ENCODE data around the gene TUBA1C.
"Not testable (repeated sequence)": the region's sequence is repeated elsewhere in the genome, so short reads cannot be mapped to it uniquely, and the experiment has no call there.

The TUBA1C gene

DNA sequence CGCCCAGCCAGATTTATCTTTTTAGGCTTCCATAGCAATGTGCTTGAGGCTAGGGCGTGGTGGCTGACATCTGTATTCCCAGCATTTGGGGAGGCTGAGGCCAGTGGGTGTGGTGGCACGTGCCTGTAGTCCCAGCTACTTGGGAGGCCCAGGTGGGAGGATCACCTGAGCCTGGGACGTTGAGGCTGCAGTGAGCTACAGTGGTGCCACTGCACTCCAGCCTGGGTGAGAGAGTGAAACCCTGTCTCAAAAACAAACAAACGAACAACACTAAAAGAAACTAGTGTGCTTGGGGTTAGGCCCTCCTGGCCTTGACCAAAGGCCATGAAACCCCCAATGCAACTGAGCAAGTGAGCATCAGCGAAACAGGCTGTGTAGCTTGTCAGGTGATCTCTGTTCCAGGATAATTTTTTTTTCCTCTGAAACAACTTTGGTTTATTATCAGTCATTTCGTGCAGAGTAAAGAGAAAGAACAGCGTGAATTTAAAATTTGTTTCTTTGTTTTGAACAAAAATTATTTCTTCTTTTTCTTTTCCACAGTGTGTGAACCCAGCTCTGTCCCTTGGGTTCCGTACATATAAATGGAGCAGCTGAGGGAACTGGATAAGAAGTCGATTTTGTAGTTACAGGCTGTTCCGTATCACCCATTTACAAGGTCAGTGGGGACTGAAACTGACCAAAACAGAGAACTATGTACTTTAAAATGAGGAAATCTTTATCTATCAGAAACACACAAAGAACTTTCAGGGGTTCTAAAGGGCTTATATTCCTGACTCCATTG is 8.8 kb upstream of the TUBA1C start:
- DNase-seq = no peak

DNA sequence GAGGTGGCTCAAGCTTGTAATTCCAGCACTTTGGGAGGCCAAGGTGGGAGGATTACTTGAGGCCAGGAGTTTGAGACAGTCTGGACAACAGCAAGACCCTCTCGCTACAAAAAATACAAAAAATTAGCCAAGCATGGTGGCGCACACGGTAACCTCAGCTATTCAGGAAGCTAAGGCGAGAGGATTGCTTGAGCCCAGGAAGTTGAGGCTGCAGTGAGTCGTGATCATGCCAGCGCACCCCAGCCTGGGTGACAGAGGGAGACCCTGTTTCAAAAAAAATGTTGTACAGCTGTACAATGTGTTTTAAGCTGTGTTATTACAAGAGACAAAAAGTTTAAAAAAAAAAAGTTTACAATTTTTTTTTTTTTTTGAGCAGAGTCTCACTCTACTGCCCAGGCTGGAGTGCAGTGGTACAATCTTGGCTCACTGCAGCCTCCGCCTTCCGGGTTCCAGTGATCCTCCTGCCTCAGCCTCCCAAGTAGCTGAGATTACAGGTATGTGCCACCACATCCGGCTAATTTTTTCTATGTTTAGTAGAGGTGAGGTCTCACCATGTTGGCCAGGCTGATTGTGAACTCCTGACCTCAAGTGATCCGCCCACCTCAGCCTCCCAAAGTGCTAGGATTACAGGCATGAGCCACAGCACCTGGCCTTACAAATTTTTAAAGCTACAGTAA is 7.2 kb upstream of the TUBA1C start:
- DNase-seq = not testable (repeated sequence)

DNA sequence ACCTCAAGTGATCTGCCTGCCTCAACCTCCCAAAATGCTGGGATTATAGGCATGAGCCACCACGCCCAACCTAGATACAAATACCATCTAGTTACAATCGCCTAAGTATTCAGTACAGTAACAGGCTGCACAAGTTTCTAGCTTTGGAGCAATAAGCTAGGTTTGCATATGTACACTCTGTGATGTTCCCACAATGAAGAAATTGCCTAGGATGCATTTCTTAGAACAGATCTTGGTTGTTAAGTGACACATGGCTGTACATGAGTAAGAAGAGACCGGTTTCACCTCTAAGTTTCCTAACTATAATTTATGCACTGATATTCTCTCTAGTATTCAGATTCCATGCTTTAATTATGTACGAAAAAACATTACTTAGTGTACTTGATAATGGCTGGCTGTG is 5.4 kb upstream of the TUBA1C start:
- no peak for DNase-seq

DNA sequence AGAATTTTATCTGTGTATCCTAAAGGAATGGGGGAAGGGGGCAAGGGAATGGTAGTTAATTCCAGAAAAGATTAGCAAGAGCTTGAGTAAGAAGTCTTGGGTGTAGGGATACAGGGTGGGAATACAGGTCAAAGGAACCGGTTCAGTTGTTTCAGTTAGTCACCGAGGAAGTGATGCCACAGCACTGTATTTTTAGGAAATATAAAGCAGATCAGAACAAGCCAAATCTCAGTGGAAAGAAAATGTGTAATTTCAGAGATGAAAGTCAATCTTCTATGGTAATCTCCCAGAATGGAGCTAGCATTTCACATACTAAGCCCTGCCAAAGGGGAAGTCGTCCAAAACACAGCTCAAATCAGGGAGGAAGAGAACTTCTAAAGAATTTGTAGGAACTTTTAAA is 4.7 kb upstream of the TUBA1C start:
- DNase-seq = no peak

DNA sequence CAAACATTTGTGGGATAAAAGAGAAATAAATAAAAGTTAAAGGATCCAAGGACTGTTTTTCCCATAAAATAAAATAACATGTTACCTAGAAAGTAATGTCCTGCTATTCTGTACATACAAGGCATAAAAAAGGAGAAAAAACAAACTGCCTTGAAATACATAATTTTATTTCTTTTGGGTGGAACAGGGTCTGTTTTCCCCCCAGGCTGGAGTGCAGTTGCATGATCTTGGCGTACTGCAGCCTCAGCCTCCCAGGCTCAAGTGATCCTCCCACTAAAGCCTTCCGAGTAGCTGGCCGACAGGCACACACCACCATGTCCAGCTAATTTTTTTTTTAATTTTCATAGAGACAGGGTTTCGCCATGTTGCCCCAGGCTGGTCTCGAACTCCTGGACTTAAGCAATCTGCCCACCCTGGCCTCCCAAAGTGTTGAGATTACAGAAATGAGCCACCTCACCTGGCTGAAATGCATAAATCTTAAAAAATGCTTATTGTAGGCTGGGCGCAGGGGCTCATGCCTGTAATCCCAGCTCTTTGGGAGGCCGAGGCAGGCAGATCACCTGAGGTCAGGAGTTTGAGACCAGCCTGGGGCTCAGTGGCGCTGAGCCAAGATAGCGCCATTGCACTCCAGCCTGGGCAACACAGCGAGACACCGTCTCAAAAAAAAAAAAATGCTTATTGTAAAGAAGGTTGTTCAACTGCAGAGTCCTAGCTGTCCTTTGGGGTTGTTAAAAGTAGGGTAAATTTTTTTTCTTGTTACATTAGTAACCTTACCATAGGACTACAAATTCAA is 4.1 kb upstream of the TUBA1C start:
- DNase-seq = no peak

DNA sequence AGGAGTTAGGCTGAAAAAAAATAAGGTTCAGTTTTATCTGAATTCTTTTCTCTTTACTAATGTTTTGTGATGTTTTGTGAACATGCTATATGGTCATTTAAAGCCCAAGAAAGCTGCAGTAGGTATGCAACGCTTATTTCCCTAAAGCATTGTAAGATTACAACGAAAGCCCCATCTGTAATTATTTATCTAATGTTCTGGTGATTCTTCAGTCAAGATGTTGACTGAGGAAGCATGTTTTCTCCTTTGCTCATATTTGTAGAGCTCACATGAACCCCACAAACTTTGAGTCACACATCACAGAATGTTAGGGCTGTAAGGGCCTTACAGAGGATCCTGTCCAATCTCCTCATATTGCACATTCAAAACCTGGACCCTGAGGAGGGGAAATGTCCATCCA is 3.2 kb upstream of the TUBA1C start:
- DNase-seq = no peak

DNA sequence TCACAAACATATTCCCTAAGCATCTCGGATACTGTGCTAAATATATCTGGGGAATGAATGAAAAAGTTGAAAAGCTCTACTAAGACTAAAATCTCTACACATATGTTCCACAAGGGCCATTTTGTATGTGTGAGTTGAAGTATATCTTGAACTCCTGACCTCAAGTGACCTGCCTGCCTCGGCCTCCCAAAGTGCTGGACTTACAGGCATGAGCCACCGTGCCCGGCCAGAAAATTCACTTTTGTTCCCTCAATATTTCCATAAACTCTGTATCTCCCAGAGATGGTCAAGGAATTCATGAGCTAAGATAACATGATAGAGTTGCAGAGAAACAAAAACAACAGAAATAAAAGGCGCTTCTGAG is 1.5 kb upstream of the TUBA1C start:
- DNase-seq = no peak

DNA sequence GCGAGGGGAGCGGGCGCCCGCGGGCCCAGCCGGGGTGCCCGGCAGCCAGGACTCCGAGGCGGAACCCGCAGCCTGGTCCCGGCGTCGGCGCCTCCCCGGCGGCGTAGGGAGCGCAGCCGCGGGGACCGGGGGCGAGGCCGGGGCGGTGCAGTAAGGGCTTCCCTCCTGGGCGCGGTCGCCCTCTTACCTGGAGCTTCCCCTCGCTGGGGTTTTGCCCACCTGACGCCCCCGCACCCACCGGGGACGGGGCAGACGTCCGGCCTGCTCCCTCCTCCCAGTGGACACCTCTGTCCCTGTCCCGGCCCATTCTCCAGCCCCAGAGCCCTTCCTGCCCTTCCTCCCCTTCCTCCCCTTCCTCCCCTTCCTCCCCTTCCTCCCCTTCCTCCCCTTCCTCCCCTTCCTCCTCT is 413 bp upstream of the TUBA1C start:
- peak; percentile 66 for DNase-seq

DNA sequence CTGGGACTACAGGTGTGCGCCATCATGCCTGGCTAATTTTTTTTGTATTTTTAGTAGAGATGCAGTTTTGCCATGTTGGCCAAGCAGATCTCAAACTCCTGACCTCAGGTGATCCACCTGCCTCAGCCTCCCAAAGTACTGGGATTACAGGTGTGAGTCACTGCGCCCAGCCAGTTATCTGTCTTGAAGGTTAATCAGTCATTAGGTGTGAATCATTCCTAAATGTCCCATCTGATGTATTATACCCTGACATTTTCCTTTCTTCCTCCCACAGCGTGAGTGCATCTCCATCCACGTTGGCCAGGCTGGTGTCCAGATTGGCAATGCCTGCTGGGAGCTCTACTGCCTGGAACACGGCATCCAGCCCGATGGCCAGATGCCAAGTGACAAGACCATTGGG is 4.3 kb downstream of the TUBA1C start:
- not testable (repeated sequence) for DNase-seq

DNA sequence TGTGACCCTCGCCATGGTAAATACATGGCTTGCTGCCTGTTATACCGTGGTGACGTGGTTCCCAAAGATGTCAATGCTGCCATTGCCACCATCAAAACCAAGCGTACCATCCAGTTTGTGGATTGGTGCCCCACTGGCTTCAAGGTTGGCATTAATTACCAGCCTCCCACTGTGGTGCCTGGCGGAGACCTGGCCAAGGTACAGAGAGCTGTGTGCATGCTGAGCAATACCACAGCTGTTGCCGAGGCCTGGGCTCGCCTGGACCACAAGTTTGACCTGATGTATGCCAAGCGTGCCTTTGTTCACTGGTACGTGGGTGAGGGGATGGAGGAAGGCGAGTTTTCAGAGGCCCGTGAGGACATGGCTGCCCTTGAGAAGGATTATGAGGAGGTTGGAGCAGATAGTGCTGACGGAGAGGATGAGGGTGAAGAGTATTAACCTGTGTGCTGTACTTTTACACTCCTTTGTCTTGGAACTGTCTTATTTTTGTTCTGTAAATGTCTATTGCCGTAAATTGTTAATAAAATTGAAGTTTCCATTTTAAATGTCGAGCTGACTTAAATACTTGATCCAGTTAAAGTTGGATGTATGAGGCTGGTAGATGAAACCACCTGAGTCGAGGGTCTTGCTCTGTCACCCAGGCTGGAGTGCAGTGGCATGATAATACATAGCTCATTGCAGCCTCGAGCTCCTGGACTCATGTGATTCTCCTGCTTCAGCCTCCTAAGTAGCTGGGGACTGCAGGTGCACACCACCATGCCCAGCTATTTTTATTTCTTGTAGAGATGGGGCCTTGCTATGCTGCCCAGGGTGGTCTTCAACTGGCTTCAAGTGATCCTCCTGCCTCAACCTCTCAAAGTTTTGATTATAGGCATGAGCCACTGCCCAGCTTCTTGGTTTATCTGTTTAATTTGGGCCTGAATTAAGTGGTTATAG is 8.2 kb downstream of the TUBA1C start:
- no peak for DNase-seq

DNA sequence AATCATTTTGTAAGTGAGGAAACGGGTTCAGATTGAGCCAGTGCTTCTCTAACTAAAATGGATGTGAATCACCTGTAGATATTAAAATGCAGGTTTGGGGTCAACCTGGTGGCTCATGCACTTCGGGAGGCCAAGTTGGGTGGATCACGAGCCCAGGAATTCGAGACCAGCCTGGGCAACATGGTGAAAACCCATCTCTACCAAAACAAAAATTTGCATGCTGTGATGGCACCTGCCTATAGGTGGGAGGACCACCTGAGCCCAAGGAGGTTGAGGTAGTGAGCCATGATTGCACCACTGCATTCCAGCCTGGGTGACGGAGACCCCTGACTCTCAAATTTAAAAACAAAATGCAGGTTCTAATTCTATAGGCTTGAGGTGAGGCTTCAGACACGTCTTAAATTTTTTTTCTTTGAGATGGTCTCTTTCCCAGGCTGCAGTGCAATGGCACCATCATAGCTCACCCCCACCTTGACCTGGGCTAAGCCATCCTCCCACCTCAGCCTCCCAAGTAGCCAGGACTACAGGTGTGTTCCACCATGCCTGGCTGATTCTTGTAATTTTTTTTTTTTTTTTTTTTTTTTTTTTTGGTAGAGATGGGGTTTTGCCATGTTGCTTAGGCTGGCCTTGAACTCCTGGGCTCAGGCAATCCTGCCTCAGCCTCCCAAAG is 9.0 kb downstream of the TUBA1C start:
- DNase-seq = no peak

DNA sequence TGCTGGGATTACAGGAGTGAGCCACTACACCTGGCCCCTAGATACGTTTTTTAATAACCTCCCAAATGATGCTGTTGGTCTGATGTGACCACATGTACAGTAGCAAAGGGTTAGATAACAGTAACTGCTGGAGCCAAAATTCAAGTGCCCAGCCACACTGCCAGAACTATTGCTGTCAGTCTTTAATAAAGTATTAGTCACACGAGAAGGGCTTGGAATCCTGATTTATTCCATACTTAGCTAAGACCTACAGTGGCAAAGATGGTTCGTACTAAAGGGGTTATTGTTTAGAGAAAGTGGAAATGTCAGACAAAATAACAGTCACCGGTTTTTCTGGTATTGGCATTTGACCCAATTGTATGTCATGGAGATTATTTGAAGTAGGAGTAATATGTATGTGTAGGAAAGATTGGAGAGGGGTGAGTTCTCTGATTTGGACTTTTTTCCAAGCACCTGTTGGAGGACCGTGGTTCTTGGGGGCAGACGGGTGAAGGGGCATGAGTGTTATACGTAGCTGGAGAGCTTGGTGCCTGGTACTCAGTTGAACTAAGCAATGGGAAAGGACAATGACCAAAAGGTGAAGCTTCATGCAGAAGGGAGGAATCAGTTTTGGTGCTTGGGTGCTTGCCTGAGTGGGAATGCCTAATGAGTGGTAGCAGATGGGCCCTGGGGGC is 9.7 kb downstream of the TUBA1C start:
- DNase-seq = peak; percentile 22

DNA sequence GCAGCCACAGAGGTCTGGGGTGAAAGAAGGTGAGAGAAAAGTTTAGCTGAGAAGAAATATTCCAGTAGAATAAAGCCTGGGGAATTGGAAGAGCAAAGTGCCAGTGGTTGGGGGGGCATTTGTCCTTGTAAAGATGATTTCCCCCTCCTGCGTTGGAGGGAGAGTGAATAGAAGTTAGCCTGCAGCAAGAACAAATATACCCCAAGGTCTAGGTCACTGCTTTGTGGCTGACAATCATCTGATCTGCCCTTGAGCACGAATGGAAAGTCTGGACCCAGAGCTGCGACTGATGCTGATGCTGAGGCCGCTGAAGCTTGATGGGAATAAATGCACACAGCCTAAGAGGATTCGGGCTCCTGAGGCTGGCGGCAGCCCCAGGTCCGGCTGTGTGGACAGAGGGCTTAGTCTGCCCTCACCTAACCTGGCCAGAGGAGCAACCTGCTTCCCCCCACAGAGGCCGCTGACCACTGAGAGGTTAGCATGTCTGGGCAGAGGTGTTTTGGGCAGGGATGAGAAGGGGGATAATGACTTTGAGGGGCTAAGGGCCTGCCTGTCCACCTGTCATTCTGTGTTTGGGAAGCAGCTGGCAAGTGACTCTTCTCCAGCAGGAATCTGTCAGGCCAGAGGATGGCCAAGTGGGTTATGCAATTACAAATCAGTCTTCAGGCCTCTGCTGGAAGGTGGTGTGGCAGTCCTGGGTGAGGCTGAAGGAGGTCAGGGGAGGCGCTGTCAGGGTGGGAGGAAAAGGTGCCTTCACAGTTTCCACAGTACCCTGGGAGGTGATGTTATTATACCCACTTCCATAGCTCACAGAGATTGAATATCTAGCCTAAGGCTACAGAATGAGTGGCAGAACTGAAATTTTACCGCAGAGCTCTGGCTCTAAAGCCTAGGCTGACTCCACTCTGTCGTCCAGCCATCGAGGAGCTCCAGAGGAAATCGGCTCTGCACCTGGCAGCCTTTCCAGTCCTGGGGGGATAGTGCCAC is 11.7 kb downstream of the TUBA1C start:
- DNase-seq = no peak

DNA sequence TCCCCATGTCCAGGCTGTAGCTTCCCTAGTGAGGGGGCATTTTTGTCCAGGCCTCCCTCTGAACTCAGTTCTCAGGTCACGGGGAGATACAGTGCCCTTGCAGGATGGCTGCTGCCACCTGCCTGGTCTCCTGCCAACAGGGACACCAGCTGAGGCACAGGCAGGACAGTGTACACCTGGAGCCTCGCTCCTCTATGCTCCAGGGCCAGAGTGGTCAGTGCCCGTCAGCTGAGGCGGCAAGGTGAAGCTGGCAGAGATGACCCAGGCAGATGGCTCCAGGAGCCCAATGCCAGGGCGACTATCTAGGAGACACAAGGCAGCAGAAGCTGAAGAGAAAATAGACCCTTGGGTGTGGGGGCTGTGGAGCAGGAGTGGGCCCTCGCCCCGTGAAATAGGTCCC is 12.6 kb downstream of the TUBA1C start:
- DNase-seq = no peak

DNA sequence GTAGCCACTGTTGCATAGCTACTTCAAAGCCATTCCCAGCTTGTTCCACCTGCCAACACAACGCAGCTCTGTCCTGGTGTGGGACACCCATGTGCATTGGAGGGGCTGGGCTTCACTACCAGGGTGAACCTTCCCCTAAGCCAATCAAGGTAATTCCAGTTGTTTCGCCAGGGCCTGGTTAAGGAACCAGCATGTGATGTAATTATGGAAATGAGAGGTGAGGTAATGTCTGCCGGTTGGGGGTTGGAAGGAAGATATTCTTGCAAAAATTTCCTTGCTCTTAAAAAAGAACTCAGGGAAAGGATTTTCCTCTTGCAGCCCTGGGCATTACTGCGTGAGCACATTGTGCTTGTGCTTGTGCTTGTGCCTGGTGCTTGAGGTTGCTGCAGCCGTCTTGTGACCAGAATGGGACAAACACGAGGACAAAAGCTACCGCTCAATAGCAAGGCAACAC is 14.9 kb downstream of the TUBA1C start:
- no peak for DNase-seq

DNA sequence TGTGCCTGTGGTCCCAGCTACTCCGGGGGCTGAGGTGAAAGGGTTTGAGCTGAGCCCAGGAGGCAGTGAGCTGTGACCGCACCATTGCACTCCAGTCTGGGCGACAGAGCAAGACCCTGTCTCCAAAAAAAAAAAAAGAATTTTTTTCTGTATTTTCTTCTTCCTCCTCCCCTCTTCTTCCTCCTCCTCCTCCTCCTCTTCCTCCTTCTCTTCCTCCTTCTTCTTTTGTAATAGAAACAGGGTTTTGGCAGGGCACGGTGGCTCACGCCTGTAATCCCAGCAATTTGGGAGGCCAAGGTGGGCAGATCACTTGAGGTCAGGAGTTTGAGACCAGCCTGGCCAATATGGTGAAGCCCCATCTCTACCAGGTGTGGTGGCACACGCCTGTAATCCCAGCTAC is 15.7 kb downstream of the TUBA1C start:
- DNase-seq = not testable (repeated sequence)

DNA sequence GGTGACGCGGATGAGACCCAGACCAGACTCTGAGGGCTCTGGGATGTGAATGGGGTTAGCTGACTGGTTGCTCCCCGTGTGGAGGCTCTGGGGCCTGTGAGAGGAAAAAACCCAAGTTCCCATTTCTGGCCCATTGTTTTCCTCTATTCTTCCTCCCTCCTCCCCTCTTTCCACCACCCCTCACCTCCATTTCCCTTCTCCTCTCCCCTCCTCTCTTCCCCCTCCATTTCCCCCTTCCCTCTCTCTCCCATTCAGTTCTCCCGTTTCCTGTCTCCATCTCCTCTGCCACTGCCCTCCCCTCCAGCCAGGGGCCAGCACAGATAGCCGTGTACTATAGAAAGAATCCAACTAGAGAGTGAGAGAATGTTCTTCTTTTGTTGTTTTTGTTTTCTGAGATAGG is 17.4 kb downstream of the TUBA1C start:
- no peak for DNase-seq

DNA sequence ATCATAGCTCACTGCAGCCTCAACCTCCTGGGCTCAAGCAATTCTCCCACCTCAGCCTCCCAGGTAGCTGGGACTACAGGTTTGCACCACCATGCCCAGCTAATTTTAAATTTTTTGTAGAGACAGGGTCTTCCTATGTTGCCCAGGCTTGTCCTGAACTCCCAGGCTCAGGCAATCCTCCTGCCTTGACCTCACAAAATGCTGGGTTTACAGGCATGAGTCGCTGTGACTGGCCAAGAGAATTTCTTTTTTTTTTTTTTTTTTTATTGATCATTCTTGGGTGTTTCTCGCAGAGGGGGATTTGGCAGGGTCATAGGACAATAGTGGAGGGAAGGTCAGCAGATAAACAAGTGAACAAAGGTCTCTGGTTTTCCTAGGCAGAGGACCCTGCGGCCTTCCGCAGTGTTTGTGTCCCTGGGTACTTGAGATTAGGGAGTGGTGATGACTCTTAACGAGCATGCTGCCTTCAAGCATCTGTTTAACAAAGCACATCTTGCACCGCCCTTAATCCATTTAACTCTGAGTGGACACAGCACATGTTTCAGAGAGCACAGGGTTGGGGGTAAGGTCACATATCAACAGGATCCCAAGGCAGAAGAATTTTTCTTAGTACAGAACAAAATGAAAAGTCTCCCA is 18.0 kb downstream of the TUBA1C start:
- not testable (repeated sequence) for DNase-seq

DNA sequence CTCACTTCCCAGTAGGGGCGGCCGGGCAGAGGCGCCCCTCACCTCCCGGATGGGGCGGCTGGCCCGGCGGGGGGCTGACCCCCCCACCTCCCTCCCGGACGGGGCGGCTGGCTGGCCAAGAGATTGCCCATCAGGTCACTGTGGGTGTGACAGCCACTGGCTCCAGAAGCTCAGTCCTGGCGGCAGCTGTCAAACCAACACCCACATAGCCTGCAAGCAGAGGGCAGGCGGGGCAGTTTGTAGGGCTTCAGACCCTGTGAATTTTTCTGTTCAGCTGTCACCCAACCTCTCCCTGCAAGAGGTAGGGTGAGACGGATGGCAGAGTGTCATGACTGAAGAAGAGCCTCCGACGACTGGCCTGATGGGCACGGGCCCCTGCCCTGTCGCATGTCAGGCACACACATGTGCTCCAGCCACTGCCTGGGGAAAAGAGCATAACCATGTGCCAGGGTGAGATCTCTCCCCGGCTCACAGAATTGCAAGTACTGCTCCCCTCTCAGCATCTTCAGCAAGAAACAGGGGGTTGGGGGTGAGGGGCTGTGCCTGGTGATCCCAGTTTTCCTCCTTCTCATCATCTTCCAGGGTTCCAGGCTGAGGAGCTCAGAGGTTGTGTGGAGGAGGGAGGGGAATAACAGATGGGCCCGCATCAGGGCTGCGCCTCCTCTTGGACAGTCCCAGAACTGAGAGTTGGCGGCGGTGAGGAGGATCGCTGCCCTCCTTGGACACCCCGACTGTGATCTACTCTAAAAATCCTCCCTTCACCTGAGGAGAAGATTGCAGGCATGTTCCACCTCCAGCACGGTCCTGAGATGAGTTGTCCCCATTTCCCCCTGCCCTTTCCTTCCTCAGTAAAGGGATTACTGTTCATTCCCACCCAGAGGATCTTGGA is 18.9 kb downstream of the TUBA1C start:
- DNase-seq = no peak

Data from hematopoietic multipotent progenitor cell treated with erythropoietin and hydrocortisone succinate and interleukin-3 and kit ligand, for 4 days (in vitro differentiated cells).